ENCODE measurements around the gene ARHGAP15.

ARHGAP15 gene

GRCh38 chr2:143321994-143322393, 192.8 kb downstream of the ARHGAP15 start:
- TF ChIP-seq CREB1 (IDR thresholded peaks at IDR 0.05; ENCODE audit: low read depth) (no peak), TCF12 (IDR thresholded peaks at IDR 0.05; ENCODE audit: low read depth) (no peak), YY1 (IDR thresholded peaks at IDR 0.05; ENCODE audit: low read depth) (no peak), REST (IDR thresholded peaks at IDR 0.05; ENCODE audit: low read depth) (no peak), RAD21 (IDR thresholded peaks at IDR 0.05; ENCODE audit: low read depth) (no peak), EGR1 (IDR thresholded peaks at IDR 0.05) (no peak), USF1 (IDR thresholded peaks at IDR 0.05) (no peak), TEAD4 (IDR thresholded peaks at IDR 0.05) (no peak), ZBTB7A (IDR thresholded peaks at IDR 0.05; ENCODE audit: low read depth) (no peak), EP300 (IDR thresholded peaks at IDR 0.05; ENCODE audit: borderline replicate concordance) (no peak), CEBPB (IDR thresholded peaks at IDR 0.05) (no peak), NFIC (IDR thresholded peaks at IDR 0.05) (no peak; the same call in 1 of the 2 replicates), FOXM1 (IDR thresholded peaks at IDR 0.05; ENCODE audit: borderline replicate concordance, low read depth) (no peak), TAF1 (IDR thresholded peaks at IDR 0.05; ENCODE audit: low read depth) (no peak)
- TF ChIP-seq, protein P1, sequence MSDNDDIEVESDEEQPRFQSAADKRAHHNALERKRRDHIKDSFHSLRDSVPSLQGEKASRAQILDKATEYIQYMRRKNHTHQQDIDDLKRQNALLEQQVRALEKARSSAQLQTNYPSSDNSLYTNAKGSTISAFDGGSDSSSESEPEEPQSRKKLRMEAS (IDR thresholded peaks at IDR 0.05), result no peak

DNA sequence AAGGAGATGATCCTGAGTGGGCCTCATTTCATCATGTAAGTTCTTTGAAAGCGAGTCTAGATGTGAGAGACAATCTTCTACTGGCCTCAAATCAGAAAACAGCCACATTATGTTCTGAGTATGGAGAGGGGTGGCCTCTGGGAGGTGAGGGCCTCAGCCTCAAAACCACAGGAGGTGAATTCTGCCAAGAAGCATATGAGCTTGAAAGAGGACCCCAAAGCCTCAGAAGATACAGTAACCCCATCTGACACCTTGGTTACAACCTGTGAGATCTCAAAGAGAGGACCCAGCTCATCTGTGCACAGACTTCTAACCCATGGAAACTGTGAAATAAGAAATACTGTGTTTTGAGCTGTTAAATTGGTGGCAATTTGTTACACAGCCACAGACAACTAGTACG, 200.1 kb downstream of the ARHGAP15 start:
- no peak for TF ChIP-seq CEBPB (IDR thresholded peaks at IDR 0.05)
- no peak for TF ChIP-seq REST (IDR thresholded peaks at IDR 0.05; ENCODE audit: low read depth)
- TF ChIP-seq CREB1 (IDR thresholded peaks at IDR 0.05; ENCODE audit: low read depth), result no peak
- TF ChIP-seq TCF12 (IDR thresholded peaks at IDR 0.05; ENCODE audit: low read depth), result no peak
- TF ChIP-seq YY1 (IDR thresholded peaks at IDR 0.05; ENCODE audit: low read depth), result no peak
- TF ChIP-seq EP300 (IDR thresholded peaks at IDR 0.05; ENCODE audit: borderline replicate concordance), result no peak
- no peak for TF ChIP-seq TAF1 (IDR thresholded peaks at IDR 0.05; ENCODE audit: low read depth)
- no peak for TF ChIP-seq RAD21 (IDR thresholded peaks at IDR 0.05; ENCODE audit: low read depth)
- TF ChIP-seq EGR1 (IDR thresholded peaks at IDR 0.05), result no peak
- TF ChIP-seq FOXM1 (IDR thresholded peaks at IDR 0.05; ENCODE audit: borderline replicate concordance, low read depth), result no peak
- TF ChIP-seq, protein P1 (IDR thresholded peaks at IDR 0.05), result no peak
- no peak for TF ChIP-seq USF1 (IDR thresholded peaks at IDR 0.05)
- no peak for TF ChIP-seq ZBTB7A (IDR thresholded peaks at IDR 0.05; ENCODE audit: low read depth)

DNA sequence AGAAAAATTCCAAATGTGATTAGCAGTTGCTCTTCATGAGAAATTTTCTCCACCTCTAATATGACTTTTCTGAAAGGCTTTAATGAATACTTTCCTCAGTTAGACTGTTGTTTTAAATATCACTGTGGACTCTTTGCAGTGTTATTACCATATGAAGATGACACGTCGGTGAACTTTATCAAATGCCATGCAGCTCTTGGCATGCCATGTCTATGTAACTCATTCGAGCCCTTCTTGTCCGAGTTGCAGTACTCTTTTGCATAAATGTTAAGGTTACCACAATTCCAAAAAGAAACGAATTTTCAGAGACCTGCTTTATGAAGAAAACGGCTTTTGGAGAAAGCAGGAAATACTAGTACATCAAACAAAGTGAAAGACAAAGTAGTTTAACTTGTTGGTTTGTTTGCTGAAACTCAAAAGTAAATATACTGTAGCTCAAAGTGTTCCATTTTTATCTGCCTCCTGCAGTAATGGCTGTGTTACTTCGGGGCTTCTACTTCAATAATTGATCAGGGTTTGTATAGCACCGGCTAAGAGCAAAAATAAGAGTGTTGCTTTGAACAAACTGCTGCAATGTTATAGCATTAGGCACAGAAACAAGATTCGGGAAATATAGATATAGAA, 204.1 kb downstream of the ARHGAP15 start:
- TF ChIP-seq TEAD4 (IDR thresholded peaks at IDR 0.05) (no peak), EGR1 (IDR thresholded peaks at IDR 0.05) (no peak)

DNA sequence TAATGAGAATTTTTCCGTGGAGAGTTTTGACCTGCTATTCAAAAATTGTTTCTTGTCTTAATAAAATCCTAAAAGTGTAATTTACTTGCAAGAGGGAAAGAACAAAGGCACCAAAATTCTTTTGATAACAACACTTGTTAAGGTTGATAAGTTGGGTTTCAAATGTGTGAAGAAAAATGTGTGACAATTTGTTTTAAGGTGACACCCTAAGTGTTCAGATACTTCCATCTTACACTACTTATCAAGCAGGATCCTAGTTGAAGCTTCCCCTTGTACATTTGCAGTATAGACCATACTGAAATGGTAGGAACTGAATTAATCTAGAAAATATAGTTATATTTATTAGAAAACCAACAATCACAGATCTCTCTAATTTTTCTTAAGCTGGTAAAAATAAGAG, 204.6 kb downstream of the ARHGAP15 start:
- TF ChIP-seq YY1 (IDR thresholded peaks at IDR 0.05; ENCODE audit: low read depth) (no peak), TCF12 (IDR thresholded peaks at IDR 0.05; ENCODE audit: low read depth) (no peak), REST (IDR thresholded peaks at IDR 0.05; ENCODE audit: low read depth) (no peak), TEAD4 (IDR thresholded peaks at IDR 0.05) (no peak)
- TF ChIP-seq, protein P1 (IDR thresholded peaks at IDR 0.05), result no peak

All from Ishikawa (cell line).